Activated naive CD4-positive, alpha-beta T cell treated with Interleukin-2 at 50 U/mL for 16 hours (primary cell): ENCODE data around the gene NDUFAF8.
A peak's percentile ranks its signal among the peaks of the same experiment; 100 is the strongest.

ENCODE experiments used
- DNase-seq: peaks from one replicate; pipeline ENCODE4 v3.0.0-alpha.2; 2020

The NDUFAF8 gene

DNA sequence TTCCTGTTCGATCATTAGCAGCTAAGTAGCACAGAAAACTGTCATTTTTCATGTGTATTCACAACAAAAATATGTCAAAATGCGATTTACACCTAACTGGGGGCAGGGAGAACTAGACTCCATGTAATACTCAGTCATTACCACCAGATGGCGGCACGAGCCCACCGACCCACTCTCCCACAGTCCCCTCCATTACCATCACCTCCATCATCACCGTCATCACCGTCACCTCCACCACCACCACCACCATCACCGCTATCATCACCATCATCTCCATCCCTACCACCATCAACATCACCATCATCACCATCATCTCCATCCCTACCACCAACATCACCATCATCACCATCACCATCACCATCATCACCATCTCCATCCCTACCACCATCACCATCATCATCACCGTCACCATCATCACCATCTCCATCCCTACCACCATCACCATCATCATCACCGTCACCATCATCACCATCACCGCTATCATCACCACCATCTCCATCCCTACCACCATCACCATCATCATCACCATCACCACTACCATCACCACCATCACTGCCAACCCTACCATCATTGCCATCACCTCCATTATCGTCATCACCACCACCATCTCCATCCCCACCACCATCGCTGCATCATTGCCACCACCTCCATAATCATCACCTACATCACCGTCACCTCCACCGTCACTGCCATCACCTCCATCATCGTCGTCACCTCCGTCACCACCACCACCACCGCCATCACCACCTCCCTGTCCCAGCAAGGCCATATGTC, 14.4 kb downstream of the NDUFAF8 start:
- DNase-seq = peak; percentile 60

DNA sequence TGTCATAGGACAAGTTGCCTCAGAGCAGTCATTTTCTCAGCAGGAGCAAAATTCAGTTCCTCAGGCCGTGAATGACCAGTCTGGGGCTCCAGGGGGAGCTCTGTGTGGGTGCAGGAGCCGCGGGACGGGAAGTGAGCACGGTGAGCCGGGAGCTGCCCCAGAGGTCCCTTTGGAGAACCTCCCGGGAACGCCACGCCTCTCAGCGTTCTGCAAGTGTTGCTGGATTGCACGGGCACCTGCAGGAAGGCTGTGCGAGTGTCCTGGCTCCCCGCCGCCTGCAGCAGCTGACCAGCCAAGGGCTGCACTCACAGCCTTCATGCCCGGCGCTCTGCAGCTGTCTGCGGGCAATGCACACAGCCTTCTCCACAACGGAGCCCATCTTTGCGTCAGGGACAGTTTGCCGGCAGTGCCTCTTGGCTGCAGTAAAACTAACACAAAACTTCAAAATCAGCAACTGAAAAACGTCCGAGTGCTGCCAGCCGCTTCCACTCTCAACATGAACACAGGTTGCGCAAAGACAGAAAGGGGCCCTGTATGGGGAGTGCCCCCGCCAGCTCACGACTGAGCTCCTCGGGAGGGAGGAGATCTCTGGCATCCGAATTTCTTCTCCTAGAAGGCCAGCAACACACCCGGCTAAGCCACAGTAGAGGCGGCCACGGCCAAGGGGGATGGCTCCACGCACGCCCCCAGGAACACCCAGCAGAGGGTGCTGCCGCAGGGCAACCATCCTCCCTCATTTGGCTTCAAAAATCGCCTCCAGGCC, 16.0 kb downstream of the NDUFAF8 start:
- DNase-seq = no peak

DNA sequence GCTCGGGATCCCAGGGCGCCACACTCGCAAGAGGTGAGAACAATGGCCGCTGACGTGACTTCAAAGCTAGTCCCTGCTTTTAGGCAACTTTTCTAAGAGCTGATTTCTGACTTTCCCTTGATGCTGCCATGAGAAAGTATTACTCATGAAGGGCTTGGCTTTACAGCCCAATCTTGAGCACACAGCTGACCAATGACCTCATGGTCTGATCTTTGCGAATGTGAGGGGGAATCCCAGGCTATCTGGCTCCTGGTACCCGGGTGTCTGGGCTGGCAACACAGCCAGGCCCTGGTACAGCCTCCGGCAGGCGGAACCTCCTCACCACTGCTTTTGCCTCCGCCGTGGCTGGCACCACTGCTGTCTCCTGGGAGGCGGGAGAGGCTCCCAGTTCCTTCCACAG, 17.5 kb downstream of the NDUFAF8 start:
- no peak for DNase-seq

DNA sequence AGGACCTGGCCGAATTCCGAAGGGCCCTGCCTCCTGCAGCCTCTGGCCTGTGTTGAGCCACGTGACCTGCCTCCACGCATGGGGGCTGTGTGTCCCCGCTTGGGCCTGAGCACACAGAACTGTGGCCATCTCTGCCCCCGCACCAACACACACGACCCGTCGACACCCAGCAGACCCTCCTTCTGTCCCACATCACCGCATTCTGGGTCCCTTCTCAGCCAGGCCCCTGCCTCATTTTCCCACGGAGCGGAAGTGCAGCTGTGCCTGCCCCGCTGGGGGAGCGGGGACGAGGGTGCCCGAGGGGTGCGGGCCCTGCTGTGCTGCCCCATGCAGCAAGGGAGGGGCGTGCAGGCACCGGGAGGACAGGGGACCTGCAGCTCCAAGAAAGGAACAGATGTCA, 18.4 kb downstream of the NDUFAF8 start:
- no peak for DNase-seq

DNA sequence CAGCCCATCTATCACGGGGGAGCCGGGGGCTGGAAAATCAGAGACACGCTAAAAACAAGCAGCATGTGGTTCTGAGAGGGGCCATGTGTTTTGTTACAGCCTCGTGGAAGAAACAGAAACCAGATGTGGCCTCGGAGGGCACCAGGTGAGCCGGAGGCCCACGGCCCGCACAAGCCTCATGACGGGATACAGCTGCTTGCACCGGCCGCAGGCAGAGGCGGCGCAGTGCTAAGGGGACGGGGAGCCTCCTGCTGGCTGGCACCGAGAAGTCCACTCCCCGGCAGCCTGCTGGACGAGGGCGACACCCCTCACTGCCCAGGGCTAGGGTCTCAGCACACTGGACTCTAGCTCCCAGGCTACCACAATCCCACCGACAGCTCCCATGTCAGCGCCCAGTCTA, 19.2 kb downstream of the NDUFAF8 start:
- DNase-seq = no peak

DNA sequence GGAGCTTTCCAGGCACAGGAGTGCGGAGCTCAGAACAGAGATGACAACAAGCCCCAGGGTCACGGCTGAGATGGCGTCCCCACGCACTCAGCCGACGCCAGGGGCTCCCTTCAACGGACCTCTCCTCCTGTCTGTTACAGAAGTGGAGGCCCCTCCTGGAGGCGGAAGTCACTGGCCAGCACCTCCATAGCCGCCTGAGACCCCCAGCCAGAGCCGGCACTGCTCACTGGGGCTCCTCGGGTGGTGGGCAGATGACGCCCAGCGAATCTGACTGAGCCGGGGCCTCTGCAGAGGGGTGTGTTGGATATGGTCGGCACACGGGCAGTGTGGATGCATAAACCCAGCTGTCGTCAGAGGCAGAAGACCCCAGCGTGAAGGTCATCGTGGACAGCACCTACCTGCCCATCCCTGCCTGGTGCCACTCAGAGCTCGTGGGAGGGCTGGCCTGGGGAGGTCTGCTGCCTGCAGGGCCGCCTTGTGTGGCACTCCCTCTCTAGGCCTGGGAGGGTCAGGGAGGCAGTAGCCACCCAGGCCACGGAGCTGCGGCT, 20.0 kb downstream of the NDUFAF8 start:
- DNase-seq = no peak

DNA sequence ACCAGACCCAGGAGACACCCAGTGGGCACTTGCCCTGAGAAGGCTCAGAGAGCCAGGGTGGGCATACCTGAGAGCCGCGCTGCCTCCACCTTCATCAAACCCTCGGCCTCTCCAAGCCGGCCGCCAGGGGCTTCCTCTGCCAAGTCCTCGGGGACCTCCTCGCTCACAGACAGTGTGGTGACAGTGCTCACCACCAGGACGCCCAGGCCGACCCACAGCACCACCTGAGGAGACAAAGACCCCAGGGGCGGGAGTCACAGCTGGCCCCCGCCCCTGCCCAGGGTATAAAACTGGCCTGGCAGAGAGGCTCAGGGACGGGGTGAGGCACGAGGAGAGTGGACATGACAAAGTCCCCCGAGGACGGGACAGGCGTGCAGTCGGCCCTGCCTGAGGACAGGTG, 21.1 kb downstream of the NDUFAF8 start:
- DNase-seq = no peak

DNA sequence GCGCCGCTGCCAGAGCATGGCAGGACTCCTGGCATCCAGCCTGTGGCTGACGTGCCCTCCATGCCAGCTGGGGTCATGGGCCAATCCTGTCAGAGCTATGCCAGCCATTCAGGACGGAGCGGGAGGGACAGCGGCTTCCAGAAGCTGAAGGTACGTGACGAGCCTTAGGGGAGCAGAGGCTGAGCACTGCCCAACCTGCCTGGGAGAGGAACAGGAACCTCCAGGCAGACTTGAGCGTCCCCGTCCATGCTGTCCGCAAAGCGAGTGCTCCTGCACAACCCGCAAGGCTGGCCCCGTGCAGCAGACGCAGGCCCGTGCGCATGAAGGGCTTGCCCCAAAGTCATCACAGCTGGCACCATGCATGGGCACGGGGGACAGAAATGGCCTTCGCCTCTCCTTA, 21.5 kb downstream of the NDUFAF8 start:
- no peak for DNase-seq

DNA sequence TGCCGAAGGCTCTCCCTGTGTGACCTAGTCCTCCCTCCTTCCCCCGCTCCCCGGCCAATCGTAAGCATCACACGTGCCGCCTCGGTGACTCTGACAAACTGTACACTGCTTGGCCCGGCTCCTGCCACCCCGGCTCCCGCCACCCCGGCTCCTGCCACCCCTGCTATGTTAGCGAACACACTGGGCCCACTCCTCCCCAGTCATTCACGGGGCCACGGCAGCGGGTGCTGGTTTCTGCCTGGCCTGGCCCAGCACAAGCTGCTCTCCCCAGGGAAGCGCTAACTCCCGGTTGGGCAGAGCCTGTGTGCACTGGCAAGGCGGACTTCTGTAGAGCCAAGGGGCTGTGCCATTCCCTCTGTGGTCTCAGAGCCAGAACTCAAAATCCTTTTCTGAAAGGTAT, 22.0 kb downstream of the NDUFAF8 start:
- no peak for DNase-seq

DNA sequence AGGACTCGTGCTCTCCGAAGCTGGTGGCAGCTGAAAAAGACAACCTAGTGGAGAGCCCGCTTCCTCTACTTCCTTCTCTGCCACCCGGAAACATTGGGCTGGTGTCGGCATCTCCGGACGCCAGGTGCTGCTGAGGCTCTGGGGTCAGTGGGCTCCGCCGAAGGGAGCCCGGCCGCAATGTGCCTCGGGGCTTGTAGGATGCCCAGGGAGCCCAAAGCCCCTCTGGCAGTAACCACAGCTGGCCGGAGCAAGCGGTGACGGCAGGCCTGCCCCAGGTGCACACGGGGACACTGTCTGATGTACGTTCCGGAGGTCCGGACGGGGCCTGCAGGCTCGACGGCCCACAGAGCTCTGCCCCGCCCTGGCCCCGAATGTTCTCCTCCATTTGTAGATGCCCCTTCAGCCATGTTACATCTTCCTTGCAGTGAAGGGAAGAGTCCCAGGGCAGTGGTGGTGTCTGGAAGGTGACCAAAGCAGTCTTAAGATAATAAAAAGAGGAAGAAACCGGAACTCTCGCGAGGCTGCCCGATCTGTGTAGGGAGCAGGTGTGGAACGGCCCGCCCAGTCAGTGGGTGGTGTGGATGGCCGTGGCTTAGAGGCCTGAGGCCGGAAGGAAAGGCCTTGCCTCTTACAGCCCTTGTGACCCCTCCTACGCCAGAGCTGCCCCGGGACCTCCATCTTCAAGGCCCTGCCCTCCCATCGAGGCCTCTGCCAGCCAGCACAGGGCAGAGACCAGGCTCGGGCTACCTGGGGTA, 22.6 kb downstream of the NDUFAF8 start:
- no peak for DNase-seq

DNA sequence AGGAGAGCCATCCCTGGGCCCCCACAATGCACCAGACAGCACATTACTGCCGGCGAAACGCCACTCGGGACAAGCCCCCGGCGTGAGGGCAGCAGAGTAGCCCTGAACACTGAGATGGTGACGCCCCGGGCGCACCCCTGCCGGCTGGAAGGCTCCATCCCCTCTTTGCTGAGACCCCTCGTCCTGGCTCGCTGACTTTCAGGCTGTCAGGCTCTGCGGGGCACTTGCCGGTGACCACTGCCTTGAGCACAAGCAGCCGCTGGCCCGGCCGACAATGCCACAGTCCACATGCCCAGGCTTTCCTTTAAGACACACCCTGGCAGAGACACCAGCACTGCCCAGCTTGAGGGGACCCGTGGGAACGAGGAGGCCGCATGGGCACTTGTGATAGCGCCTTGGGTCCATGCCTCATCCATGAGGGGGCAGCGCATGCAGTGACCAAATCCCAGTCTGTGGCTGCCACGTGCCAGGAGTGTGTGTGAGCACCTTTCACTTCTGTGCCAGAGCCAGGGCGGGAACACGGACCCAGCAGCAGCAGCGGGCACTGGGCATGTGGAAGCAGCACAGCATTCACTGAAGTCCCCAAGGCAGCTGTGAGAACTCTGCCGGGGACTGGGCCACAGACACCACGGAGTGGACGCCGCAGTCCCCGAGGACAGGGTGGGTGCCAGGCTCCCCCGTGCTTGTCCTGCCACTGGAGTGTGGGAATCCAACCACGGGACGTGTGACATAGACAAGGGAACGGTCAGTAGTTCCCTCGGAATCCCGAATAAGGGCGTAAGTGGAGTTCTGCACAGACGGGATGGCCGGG, 24.5 kb downstream of the NDUFAF8 start:
- DNase-seq = no peak

DNA sequence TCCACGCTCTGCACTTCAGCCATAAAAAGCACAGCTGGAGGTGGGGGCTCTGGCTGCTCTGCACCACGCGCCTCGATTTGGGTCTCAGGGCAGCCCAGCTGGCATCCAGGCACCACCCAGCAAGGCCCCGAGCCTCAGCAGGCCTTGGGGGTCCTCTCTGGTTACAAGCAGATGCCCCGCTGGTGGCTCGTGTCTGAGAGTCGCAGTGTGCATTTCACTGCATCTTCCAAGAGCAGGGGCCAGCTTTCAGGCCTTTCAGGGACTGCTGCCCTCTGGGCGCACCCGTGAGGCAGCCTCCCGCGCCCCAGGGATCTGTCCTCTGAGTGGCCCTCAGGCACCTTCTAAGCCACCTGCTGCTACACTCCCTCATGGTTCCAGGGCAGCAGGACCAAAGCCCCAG, 25.5 kb downstream of the NDUFAF8 start:
- no peak for DNase-seq

DNA sequence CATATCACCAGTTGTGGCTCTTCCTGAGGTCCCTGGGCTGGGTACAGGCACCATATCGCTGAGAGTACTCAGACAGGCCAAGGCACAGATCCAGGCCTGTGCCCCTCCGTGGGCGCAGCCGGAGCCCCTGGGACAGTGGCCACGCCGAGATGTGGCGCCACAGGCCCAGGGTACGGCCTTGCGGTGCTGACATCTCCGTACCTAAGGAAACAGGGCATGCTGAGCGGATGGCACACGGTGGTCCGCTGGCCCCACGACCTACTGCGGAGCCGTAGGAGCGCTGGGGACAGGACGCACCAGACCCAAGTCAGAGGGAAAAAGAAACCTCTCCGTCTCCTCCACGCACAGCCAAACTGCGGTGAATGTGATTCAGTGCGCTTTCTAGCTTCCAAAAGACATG, 26.5 kb downstream of the NDUFAF8 start:
- no peak for DNase-seq

DNA sequence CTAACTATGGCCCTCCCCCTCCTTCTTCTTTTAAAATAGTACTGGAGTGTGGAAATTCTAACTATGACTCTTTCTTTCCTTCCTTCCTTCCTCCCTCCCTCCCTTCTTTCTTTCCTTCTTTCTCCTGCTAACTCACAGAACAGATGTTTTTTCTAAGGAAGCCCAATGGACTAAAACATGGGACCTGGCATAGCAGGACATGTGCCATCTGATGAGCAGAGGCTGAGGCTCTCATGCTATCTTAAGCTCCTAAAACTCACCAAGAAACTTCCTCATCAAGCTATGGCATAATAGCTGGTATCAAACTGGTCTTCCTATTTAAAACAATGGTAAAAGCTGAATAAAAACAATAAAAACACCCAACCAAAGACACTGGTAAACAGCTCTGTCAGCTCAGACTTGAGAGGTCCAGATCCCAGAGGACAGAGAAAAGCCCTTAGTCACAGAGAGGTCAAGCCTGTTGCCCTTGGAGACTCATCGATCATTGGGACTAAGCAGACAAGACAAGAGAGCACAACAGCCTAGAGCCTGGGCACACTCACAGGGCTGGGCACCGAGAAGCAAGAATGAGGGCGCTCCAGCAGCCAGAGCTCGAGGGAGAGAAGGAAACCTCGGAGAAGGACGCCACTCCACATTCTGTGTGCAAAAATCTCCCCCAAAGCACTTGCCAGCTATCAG, 28.4 kb downstream of the NDUFAF8 start:
- DNase-seq = no peak

DNA sequence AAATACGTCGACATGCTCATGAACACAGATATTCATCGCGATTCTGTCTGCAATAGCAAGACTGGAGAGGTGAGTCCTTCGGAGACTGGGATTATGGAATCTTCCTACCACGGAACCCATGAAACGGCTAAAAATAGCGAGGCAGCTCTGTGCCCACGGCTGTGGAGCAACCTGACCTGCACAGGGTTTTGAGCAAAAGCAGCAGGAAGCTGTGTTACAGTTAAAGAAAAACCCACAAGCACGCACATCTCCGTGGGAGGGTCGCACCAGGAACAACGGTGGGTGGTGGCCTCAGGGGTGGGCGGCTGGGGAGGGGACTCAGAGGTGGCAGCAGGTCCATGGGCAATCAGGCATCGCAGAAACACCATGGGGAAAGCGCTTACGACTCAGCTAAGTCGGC, 31.2 kb downstream of the NDUFAF8 start:
- no peak for DNase-seq

DNA sequence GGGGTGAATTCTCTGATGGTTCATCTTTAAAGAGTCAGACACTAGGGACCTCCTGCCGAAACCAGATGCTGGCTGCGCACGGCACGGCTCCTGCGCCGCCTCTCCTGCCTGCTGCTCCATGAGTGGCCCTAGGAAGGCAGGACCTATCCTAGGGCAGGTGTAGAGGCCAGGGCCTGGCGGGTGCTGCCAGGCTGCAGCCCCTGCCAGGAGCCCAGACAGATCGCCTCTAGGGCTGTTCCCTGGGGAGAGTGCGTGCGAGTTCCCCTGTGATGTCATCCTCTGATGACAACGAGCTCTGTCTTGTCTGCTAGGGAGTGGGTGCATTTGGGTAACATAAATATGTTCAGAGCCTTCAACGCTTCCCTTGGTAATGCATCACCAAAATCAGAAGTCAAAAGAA, 32.1 kb downstream of the NDUFAF8 start:
- no peak for DNase-seq

DNA sequence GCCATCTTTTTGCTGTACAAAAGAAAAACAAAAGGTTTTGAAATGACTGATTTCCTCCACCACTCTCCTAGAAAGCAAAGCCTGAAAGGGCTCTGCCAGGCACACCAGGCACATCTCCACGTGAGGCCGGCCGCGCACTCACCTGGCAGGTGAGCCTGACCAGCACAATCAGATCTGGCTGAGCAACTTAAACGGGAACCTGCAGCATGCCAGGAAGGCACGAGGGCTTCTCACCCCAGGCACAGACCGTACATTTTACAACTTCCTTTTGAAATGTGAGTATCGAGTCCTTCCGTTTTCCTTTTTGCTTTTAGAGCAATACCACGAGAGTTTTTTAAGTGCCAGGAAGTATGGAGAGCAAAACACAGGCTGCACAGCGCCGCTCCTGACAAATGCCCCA, 33.5 kb downstream of the NDUFAF8 start:
- DNase-seq = no peak

DNA sequence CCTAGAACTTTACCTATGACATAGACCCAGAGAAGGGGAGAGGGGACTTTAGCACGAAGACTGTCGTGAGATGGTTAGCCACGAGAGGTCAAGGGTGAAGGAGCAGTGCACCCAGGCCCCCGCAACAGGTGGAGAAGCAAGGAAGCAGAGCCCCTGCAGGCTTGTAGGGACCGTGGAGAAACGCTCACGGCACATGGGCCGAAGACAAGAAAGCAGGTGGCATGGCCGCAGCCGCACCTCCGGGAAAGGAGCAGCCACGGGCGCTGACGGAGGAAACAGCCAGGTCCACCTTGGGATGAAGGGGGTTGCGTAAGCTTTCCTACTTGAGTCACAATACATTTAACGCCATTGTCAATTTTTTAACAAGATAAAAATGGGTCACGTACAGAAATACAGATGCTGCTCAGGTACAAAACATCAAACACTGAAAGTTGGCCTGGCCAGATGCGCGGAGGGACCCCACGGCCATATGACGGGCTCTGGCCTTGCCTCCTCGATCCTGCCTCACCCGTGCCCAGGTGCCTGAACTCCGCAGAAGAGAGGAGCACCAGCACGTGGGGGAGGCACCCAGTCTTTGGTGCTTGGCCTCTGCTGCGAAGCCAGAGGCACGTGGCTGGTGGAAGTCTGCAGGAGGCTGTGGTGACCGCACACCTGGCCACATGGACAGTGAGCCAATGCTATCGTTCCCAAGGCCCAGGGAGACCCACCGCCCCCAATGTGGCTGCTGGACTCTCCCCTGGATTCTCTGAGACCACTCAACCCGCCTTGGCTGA, 34.8 kb downstream of the NDUFAF8 start:
- no peak for DNase-seq

DNA sequence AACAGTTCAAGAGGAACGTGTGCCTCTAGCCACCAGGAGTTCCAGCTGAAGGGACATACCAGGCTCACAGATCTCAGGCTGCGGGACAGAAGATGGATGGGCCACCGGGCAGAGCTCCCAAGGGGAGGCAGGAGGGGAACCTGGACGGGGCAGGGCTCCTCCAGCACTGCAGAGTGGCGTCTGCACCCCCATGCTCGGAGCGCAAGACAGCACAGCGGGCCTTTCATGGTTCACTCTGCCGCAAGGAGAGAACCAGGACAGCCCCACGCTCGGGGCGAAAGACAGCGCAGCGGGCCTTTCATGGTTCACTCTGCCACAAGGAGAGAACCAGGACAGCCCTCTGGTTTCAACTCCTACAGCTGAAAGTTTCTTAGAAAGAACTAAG, 35.3 kb downstream of the NDUFAF8 start:
- no peak for DNase-seq

DNA sequence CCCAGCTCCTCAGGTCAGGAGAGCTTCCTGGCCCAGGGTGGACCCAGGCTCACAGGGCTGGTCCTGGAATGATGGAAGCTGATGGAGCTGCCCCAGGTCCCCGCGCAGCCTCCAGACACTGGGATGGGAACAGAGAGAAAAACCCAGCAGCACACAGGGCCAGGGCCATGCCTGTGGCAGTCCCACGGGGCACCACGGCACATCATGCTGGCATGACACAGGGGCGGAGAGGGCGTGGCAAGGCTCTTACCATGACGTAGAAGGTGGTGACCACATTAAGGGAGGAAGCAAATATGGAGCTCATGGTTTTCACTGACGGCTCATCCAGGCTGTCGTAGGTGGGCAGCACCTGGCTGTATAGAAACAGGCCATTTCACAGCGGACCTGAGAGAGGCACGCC, 37.7 kb downstream of the NDUFAF8 start:
- no peak for DNase-seq

DNA sequence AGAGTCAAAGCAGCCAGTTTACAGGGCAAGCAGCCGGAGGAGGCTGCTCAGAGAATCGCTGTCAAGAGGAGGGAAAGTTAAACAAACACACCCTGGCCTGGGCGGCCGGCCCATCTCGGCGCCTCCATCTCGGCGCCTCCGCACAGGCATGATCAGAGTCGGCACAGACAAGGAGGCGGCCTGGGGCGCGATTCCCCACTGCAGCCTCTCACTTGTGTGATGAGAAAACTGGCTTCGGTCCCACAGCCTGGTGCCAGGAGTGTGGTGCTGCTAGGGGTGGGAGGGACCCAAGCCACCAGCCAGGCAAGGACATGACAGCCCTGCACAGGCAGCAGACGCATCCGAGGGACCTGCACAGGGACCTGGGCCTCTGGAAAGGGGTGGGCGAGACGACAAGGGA, 38.3 kb downstream of the NDUFAF8 start:
- DNase-seq = no peak
